BLaER1 treated with 17β-estradiol and CSF1 and Interleukin-3, amounts not matched to agents 10 nM and 100 nM (cell line): ENCODE data around the gene IRF4.
A peak's percentile ranks its signal among the peaks of the same experiment; 100 is the strongest.

Experiments
- H3K27ac ChIP-seq, 11 experiments: shearing (Covaris generic); formaldehyde crosslinking; 2 replicates each; pipeline ENCODE4 v1.8.1; 2022
- H3K27me3 ChIP-seq, 11 experiments: shearing (Covaris generic); formaldehyde crosslinking; 2 replicates each; pipeline ENCODE4 v1.8.1; 2022
- H3K36me3 ChIP-seq, 11 experiments: shearing (Covaris generic); formaldehyde crosslinking; 2 replicates each; pipeline ENCODE4 v1.8.1; 2022
- H3K4me1 ChIP-seq, 10 experiments: shearing (Covaris generic); formaldehyde crosslinking; 2 replicates each; pipeline ENCODE4 v1.8.1; 2022
- H3K4me2 ChIP-seq, 11 experiments: shearing (Covaris generic); formaldehyde crosslinking; 2 replicates each; pipeline ENCODE4 v1.8.1; 2022
- H3K4me3 ChIP-seq, 10 experiments: shearing (Covaris generic); formaldehyde crosslinking; 2 replicates each; pipeline ENCODE4 v1.8.1; 2022
- H3K9ac ChIP-seq, 11 experiments: shearing (Covaris generic); formaldehyde crosslinking; 2 replicates each; pipeline ENCODE4 v1.8.1; 2022
- H3K9me3 ChIP-seq, 11 experiments: shearing (Covaris generic); formaldehyde crosslinking; replicated peaks in 1 of 11; 2 replicates each; pipeline ENCODE4 v1.8.1; 2022
- H4K20me1 ChIP-seq, 11 experiments: shearing (Covaris generic); formaldehyde crosslinking; 2 replicates each; pipeline ENCODE4 v1.8.1; 2022
- Cebpa-rat ChIP-seq, 11 experiments: shearing (Covaris generic); IDR thresholded peaks; 2 replicates each; pipeline ENCODE4 v1.8.1; 2022

IRF4 gene

GRCh38 chr6:379410-380181 lies 12.0 kb upstream of the IRF4 start:
- H3K4me3 ChIP-seq, result no peak overlapping the region
- H3K4me2 ChIP-seq, result peak overlapping the region in 1 of 11 experiments; percentile 2; a peak in 1 of 22 replicates
- TF ChIP-seq Cebpa-rat (IDR thresholded peaks at IDR 0.05), result no peak
- no peak overlapping the region for H3K9ac ChIP-seq
- no peak overlapping the region for H3K27ac ChIP-seq
- H3K36me3 ChIP-seq, result no peaks in the 10 kb centered on the region
- H3K4me1 ChIP-seq, result peaks cover 16 to 26% (median 21%) of the 10 kb centered on the region in 10 experiments
- no peaks in the 10 kb centered on the region for H4K20me1 ChIP-seq
- no peaks in the 10 kb centered on the region for H3K9me3 ChIP-seq
- H3K27me3 ChIP-seq, result no peaks in the 10 kb centered on the region

GRCh38 chr6:380234-381218 lies 11.0 kb upstream of the IRF4 start:
- H3K4me3 ChIP-seq, result no peak overlapping the region
- H4K20me1 ChIP-seq, result no peaks in the 10 kb centered on the region
- H3K4me1 ChIP-seq, result peaks cover 20 to 36% (median 30%) of the 10 kb centered on the region in 10 experiments
- no peak overlapping the region for H3K27ac ChIP-seq
- H3K4me2 ChIP-seq, result no peak overlapping the region
- no peaks in the 10 kb centered on the region for H3K9me3 ChIP-seq
- no peak for TF ChIP-seq Cebpa-rat (IDR thresholded peaks at IDR 0.05)
- no peak overlapping the region for H3K9ac ChIP-seq
- 0 out of 22 replicates have a peak, but pooled peaks cover 0 to 3% (median 0%) of the 10 kb centered on the region in 11 experiments for H3K27me3 ChIP-seq
- no peaks in the 10 kb centered on the region for H3K36me3 ChIP-seq

- Histone ChIP-seq H3K27ac (no peak overlapping the region), H3K9ac (no peak overlapping the region), H3K36me3 (no peaks in the 10 kb centered on the region), H3K4me1 (peaks cover 20 to 40% (median 33%) of the 10 kb centered on the region in 10 experiments), H3K9me3 (no peaks in the 10 kb centered on the region), H3K4me3 (no peak overlapping the region), H3K4me2 (no peak overlapping the region), H3K27me3 (0 out of 22 replicates have a peak, but pooled peaks cover 0 to 5% (median 0%) of the 10 kb centered on the region in 11 experiments), H4K20me1 (no peaks in the 10 kb centered on the region)
- no peak for TF ChIP-seq Cebpa-rat (IDR thresholded peaks at IDR 0.05)
Measured at GRCh38 chr6:381742-382461, 9.7 kb upstream of the IRF4 start.

GRCh38 chr6:382883-383810 lies 8.4 kb upstream of the IRF4 start:
- Histone ChIP-seq H3K9ac (no peak overlapping the region), H3K4me1 (peaks cover 25 to 43% (median 31%) of the 10 kb centered on the region in 10 experiments), H3K4me2 (peak overlapping the region in 8 of 11 experiments; percentile 2 to 66 (median 56); a peak in 11 of 22 replicates), H3K4me3 (no peak overlapping the region), H3K9me3 (no peaks in the 10 kb centered on the region), H4K20me1 (no peaks in the 10 kb centered on the region), H3K27me3 (0 out of 22 replicates have a peak, but pooled peaks cover 0 to 5% (median 0%) of the 10 kb centered on the region in 11 experiments), H3K27ac (no peak overlapping the region), H3K36me3 (no peaks in the 10 kb centered on the region)
- TF ChIP-seq Cebpa-rat (IDR thresholded peaks at IDR 0.05), result no peak

- 0 out of 22 replicates have a peak, but pooled peaks cover 0 to 5% (median 0%) of the 10 kb centered on the region in 11 experiments for H3K27me3 ChIP-seq
- no peak overlapping the region for H3K9ac ChIP-seq
- TF ChIP-seq Cebpa-rat (IDR thresholded peaks at IDR 0.05), result no peak
- no peaks in the 10 kb centered on the region for H3K36me3 ChIP-seq
- peaks cover 25 to 46% (median 32%) of the 10 kb centered on the region in 10 experiments for H3K4me1 ChIP-seq
- no peak overlapping the region for H3K4me3 ChIP-seq
- H3K27ac ChIP-seq, result no peak overlapping the region
- H3K9me3 ChIP-seq, result no peaks in the 10 kb centered on the region
- no peaks in the 10 kb centered on the region for H4K20me1 ChIP-seq
- peak overlapping the region; percentile 23 to 71 (median 59); a peak in 21 of 22 replicates for H3K4me2 ChIP-seq
Measured at GRCh38 chr6:383856-384255, 7.7 kb upstream of the IRF4 start.

GRCh38 chr6:384898-385297 lies 6.7 kb upstream of the IRF4 start:
- TF ChIP-seq Cebpa-rat (IDR thresholded peaks at IDR 0.05), result no peak
- H4K20me1 ChIP-seq, result no peaks in the 10 kb centered on the region
- peak overlapping the region; percentile 22 to 71 (median 59); a peak in 19 of 22 replicates for H3K4me2 ChIP-seq
- no peaks in the 10 kb centered on the region for H3K36me3 ChIP-seq
- peaks cover 27 to 53% (median 35%) of the 10 kb centered on the region in 10 experiments for H3K4me1 ChIP-seq
- H3K9ac ChIP-seq, result no peak overlapping the region
- peaks cover 0 to 11% (median 0%) of the 10 kb centered on the region in 11 experiments; a peak in 5 of 22 replicates for H3K27me3 ChIP-seq
- H3K27ac ChIP-seq, result no peak overlapping the region
- no peaks in the 10 kb centered on the region for H3K9me3 ChIP-seq
- H3K4me3 ChIP-seq, result no peak overlapping the region

- Histone ChIP-seq H3K4me2 (peak overlapping the region in 8 of 11 experiments; percentile 24 to 71 (median 60); a peak in 14 of 22 replicates), H3K27me3 (peaks cover 0 to 19% (median 4%) of the 10 kb centered on the region in 11 experiments; a peak in 8 of 22 replicates), H3K9me3 (no peaks in the 10 kb centered on the region), H4K20me1 (no peaks in the 10 kb centered on the region), H3K4me1 (peaks cover 27 to 56% (median 42%) of the 10 kb centered on the region in 10 experiments), H3K36me3 (no peaks in the 10 kb centered on the region), H3K4me3 (no peak overlapping the region), H3K27ac (no peak overlapping the region), H3K9ac (no peak overlapping the region)
- TF ChIP-seq Cebpa-rat (IDR thresholded peaks at IDR 0.05), result no peak
Measured at GRCh38 chr6:385614-386013, 5.9 kb upstream of the IRF4 start.
